IMR-90 (cell line): ENCODE results near the gene ATG2A. TPM values are rescaled to one million over a fixed set of nuclear protein-coding genes. Genes with fewer than 3 reads are reported as not detected.

ENCODE experiments used
- ATAC-seq: fragments of 200-7000 bp; cut with Tn5 transposase; 2 replicates; pipeline ENCODE4 v1.9.1; 2020; ENCODE audit warnings: low read depth, mild to moderate bottlenecking, moderate library complexity
- BruUV-seq: library from RNA; stranded (reverse); fragments of 400-500 nt; replicated peaks from 2 replicates; lab custom pipeline; 2021; lab: Mats Ljungman, UMichigan
- CTCF ChIA-PET: fragments of 300-600 bp; formaldehyde crosslinking; extraction: SDS; loops from one replicate; lab custom pipeline; 2021; ENCODE audit warnings: antibody characterized with exemption; lab: Yijun Ruan, JAX
- POLR2A ChIA-PET: fragments of 300-600 bp; sonication (Branson Sonifier 250); formaldehyde crosslinking; loops from one replicate; lab custom pipeline; 2022; ENCODE audit warnings: antibody characterized with exemption; ENCODE audit not compliant: unreplicated experiment; lab: Charles Lee
- DNase-seq: peaks from one replicate; pipeline ENCODE4 v3.0.0; 2013
- H2AFZ ChIP-seq: replicated peaks from 2 replicates; pipeline ENCODE3; 2013; ENCODE audit warnings: low read length, mild to moderate bottlenecking; ENCODE audit not compliant: poor library complexity
- H2AK5ac ChIP-seq: 2 replicates; pipeline ENCODE4 v1.6.1; 2013; ENCODE audit warnings: low read depth, low read length, inconsistent platforms
- H2AK9ac ChIP-seq: replicated peaks from 2 replicates; pipeline ENCODE3; 2013; ENCODE audit warnings: mild to moderate bottlenecking, low read depth, low read length, moderate library complexity; ENCODE audit not compliant: poor library complexity
- H2BK120ac ChIP-seq: 2 replicates; pipeline ENCODE4 v1.6.1; 2013; ENCODE audit warnings: low read depth, low read length, inconsistent platforms
- H2BK15ac ChIP-seq: 3 replicates; pipeline ENCODE4 v1.6.1; 2013; ENCODE audit warnings: low read depth, low read length, inconsistent platforms
- H2BK20ac ChIP-seq: 2 replicates; pipeline ENCODE4 v1.6.1; 2013; ENCODE audit warnings: low read depth, mild to moderate bottlenecking, inconsistent platforms, low read length, moderate library complexity
- H2BK5ac ChIP-seq: 2 replicates; pipeline ENCODE4 v1.6.1; 2013; ENCODE audit warnings: mild to moderate bottlenecking, low read depth, low read length, inconsistent platforms; ENCODE audit not compliant: poor library complexity, severe bottlenecking
- H3K14ac ChIP-seq: replicated peaks from 2 replicates; pipeline ENCODE4 v1.6.1; 2013; ENCODE audit warnings: low read depth, low read length, inconsistent platforms
- H3K18ac ChIP-seq: 2 replicates; pipeline ENCODE4 v1.6.1; 2013; ENCODE audit warnings: low read depth, low read length, control low read depth
- H3K23ac ChIP-seq: 2 replicates; pipeline ENCODE4 v1.6.1; 2013; ENCODE audit warnings: low read depth, low read length, inconsistent platforms
- H3K27ac ChIP-seq: 2 replicates; pipeline ENCODE4 v1.5.1; 2013; ENCODE audit warnings: mild to moderate bottlenecking, control low read depth, low read length; ENCODE audit not compliant: insufficient read depth
- H3K27me3 ChIP-seq: 2 replicates; pipeline ENCODE4 v1.6.1; 2013; ENCODE audit warnings: low read length; ENCODE audit not compliant: control insufficient read depth, insufficient read depth
- H3K36me3 ChIP-seq: 2 replicates; pipeline ENCODE4 v1.6.1; 2013; ENCODE audit warnings: low read length, mixed read lengths; ENCODE audit not compliant: control insufficient read depth, insufficient read depth
- H3K4ac ChIP-seq: 2 replicates; pipeline ENCODE4 v1.6.1; 2013; ENCODE audit warnings: low read depth, low read length, inconsistent platforms
- H3K4me1 ChIP-seq: 2 replicates; pipeline ENCODE4 v1.6.1; 2013; ENCODE audit warnings: low read length, mixed read lengths; ENCODE audit not compliant: control insufficient read depth, insufficient read depth
- H3K4me2 ChIP-seq: 2 replicates; pipeline ENCODE4 v1.6.1; 2013; ENCODE audit warnings: low read depth, mild to moderate bottlenecking, control low read depth, low read length, moderate library complexity
- H3K4me3 ChIP-seq: 2 replicates; pipeline ENCODE4 v1.5.1; 2013; ENCODE audit warnings: low read depth, mild to moderate bottlenecking, control low read depth, low read length, moderate library complexity; ENCODE audit not compliant: insufficient read depth
- H3K56ac ChIP-seq: 2 replicates; pipeline ENCODE4 v1.6.1; 2013; ENCODE audit warnings: low read length, inconsistent platforms; ENCODE audit not compliant: insufficient read depth; ENCODE audit errors: extremely low read depth
- H3K79me1 ChIP-seq, 2 experiments: 2 replicates each; pipeline ENCODE4 v1.6.1; 2013; ENCODE audit warnings: low read length in 2 of 2, inconsistent platforms in 1 of 2, low read depth in 1 of 2
- H3K9ac ChIP-seq: 2 replicates; pipeline ENCODE4 v1.6.1; 2013; ENCODE audit warnings: low read depth, low read length, control low read depth
- H3K9me1 ChIP-seq: 2 replicates; pipeline ENCODE4 v1.6.1; 2013; ENCODE audit warnings: low read length, inconsistent platforms; ENCODE audit not compliant: insufficient read depth
- H3K9me3 ChIP-seq: 2 replicates; pipeline ENCODE4 v1.6.1; 2013; ENCODE audit warnings: low read length; ENCODE audit not compliant: control insufficient read depth, insufficient read depth
- H4K20me1 ChIP-seq: 2 replicates; pipeline ENCODE4 v1.6.1; 2013; ENCODE audit warnings: low read length, inconsistent platforms; ENCODE audit not compliant: insufficient read depth
- H4K5ac ChIP-seq: 2 replicates; pipeline ENCODE4 v1.6.1; 2013; ENCODE audit warnings: mild to moderate bottlenecking, low read depth, low read length, control low read depth
- H4K8ac ChIP-seq, 2 experiments: 2 replicates each; pipeline ENCODE4 v1.6.1; 2013; ENCODE audit warnings: low read depth in 2 of 2, low read length in 2 of 2, control low read depth in 1 of 2, inconsistent platforms in 1 of 2
- H4K91ac ChIP-seq: 2 replicates; pipeline ENCODE4 v1.6.1; 2013; ENCODE audit warnings: low read depth, low read length, inconsistent platforms; ENCODE audit not compliant: insufficient read depth
- BHLHE40 ChIP-seq: fragments of 150-350 bp; IDR thresholded peaks from 2 replicates; pipeline ENCODE4 v1.6.1; 2016; ENCODE audit warnings: mild to moderate bottlenecking, low read depth, low read length
- CEBPB ChIP-seq: IDR thresholded peaks from 2 replicates; pipeline ENCODE4 v1.6.1; 2012; ENCODE audit warnings: low read depth, low read length, improper control_type of control experiment
- CHD1 ChIP-seq: IDR thresholded peaks from 2 replicates; pipeline ENCODE4 v1.6.1; 2012; ENCODE audit warnings: low read depth, low read length, improper control_type of control experiment
- FOS ChIP-seq: fragments of 150-350 bp; IDR thresholded peaks from 2 replicates; pipeline ENCODE4 v1.6.1; 2016; ENCODE audit warnings: low read depth, low read length
- MAFK ChIP-seq: IDR thresholded peaks from 2 replicates; pipeline ENCODE4 v1.6.1; 2012; ENCODE audit warnings: low read depth, low read length, improper control_type of control experiment
- MAZ ChIP-seq: IDR thresholded peaks from 2 replicates; pipeline ENCODE4 v1.6.1; 2012; ENCODE audit warnings: low read depth, mild to moderate bottlenecking, low read length, improper control_type of control experiment, moderate library complexity, borderline replicate concordance
- MXI1 ChIP-seq: IDR thresholded peaks from 2 replicates; pipeline ENCODE4 v1.6.1; 2012; ENCODE audit warnings: low read depth, mild to moderate bottlenecking, low read length, moderate library complexity, borderline replicate concordance
- NFE2L2 ChIP-seq: fragments of 150-350 bp; IDR thresholded peaks from 2 replicates; pipeline ENCODE4 v1.6.1; 2016; ENCODE audit warnings: low read depth, mild to moderate bottlenecking, low read length
- POLR2A ChIP-seq: IDR thresholded peaks from 2 replicates; pipeline ENCODE4 v1.6.1; 2012; ENCODE audit warnings: mild to moderate bottlenecking, low read depth, low read length
- RAD21 ChIP-seq: IDR thresholded peaks from 2 replicates; pipeline ENCODE4 v1.6.1; 2012; ENCODE audit warnings: low read length, improper control_type of control experiment
- RCOR1 ChIP-seq: IDR thresholded peaks from 2 replicates; pipeline ENCODE4 v1.6.1; 2012; ENCODE audit warnings: mild to moderate bottlenecking, low read length, improper control_type of control experiment; ENCODE audit not compliant: insufficient replicate concordance
- RFX5 ChIP-seq: IDR thresholded peaks from 2 replicates; pipeline ENCODE4 v1.8.0; 2012; ENCODE audit warnings: low read depth, mild to moderate bottlenecking, low read length, moderate library complexity
- SMC3 ChIP-seq: fragments of 150-350 bp; IDR thresholded peaks from 2 replicates; pipeline ENCODE4 v1.6.1; 2016; ENCODE audit warnings: low read depth, mild to moderate bottlenecking, antibody characterized with exemption, low read length, moderate library complexity
- WGBS, 2 experiments: methylation state at CpG; one replicate each; pipeline versions ENCODE4 v1.1.5 to v1.1.7; 2013; ENCODE audit warnings: missing lambda C conversion rate in 2 of 2; ENCODE audit not compliant: insufficient read length in 1 of 2; ENCODE audit errors: extremely low coverage in 2 of 2; 5-methylcytosine and 5-hydroxymethylcytosine counted together
- dilution Hi-C: fragments of 300-500 bp; cut with HindIII; formaldehyde crosslinking; loops from one replicate; pipeline ENCODE4 v1.14.3; 2018; ENCODE audit warnings: low sequenced_read_pairs; ENCODE audit not compliant: unreplicated experiment
- in situ Hi-C: fragments of 300-500 bp; cut with MboI; formaldehyde crosslinking; loops from 3 replicates; pipeline ENCODE4 v1.14.3; 2019; ENCODE audit warnings: low sequenced_read_pairs, inconsistent platforms, mixed read lengths
- intact Hi-C: fragments of 100-400 bp; cut with micrococcal nuclease; formaldehyde crosslinking; loops from 2 replicates; pipeline ENCODE4 v1.10.0; 2022
- polyA plus RNA-seq, 3 experiments: library from polyadenylated mRNA; depleted of rRNA; stranded (reverse); fragments of >200 nt; gene quantifications; 2 replicates each; pipeline ENCODE4 v1.2.3, GENCODE V29; 2012; ENCODE audit warnings: low replicate concordance in 1 of 3
- total RNA-seq: library from RNA; depleted of rRNA; stranded (reverse); fragments of >200 nt; gene quantifications from 2 replicates; pipeline ENCODE4 v1.2.3, GENCODE V29; 2012
- TF ChIP-seq, protein P1 (sequence below): conservative IDR thresholded peaks from 2 replicates; pipeline ENCODE4 v1.5.1; 2012; ENCODE audit warnings: mild to moderate bottlenecking, low read depth, low read length, improper control_type of control experiment
- TF ChIP-seq, protein P2 (sequence below): fragments of 150-350 bp; IDR thresholded peaks from 2 replicates; pipeline ENCODE4 v1.6.1; 2017; ENCODE audit warnings: mild to moderate bottlenecking, antibody characterized with exemption, low read length, low read depth

The ATG2A gene
- total and polyA plus RNA-seq, 2 of the 4 experiments (the other 2 are of a cell fraction): 3.2 to 10.5 TPM

DNA sequence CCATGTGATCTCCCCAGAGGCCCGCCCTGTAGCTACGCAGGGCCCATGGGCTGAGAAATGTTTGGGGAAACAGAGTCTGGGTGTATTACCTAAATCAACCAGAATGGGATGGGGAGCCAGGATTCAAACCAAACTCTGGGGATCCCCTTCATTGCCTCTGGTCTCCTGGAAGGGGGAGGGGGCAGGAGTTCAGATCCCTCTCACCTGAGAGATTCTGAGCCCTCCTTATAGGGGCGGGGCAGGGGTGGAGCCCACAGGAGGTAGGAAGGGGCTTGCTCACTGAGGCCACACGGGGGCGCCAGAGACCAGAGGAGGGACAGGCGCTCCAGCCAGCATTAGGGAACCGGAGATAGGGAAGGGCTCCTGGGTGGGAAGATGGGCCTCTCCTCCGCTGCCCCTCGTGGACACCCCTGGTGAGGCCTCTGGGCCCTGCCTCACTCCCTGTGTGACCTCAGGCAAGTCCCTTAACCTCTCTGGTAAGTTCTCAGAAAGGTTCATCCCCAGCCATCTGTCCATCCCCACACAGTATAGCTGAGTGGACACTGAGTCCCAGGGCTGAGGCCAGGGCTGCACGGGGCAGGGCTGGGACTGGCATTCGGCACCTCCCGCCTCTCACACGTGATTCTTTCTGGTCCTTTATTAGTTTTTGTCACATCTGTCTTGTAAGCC lies 69.9 kb downstream of the ATG2A start:
- no peaks in the 10 kb centered on the region for H4K20me1 ChIP-seq
- in situ Hi-C loops: loop anchor here (5.0 to 10.0 kb wide), 2 partner anchors 45 to 158 kb away; no protein-coding TSS in a partner anchor
- H3K36me3 ChIP-seq: no peaks in the 10 kb centered on the region
- peak overlapping the region; percentile 2 for H2BK5ac ChIP-seq
- DNase-seq: peak; percentile 80
- 8% methylated on average over 2 of the region's 13 CpGs; no CpG with 5 or more reads in 1 of the 2 experiments for WGBS, 2 experiments
- no peak overlapping the region for H3K56ac ChIP-seq
- ATAC-seq: peak; percentile 84
- H3K79me1 ChIP-seq: peaks cover 0 to 28% of the 10 kb centered on the region in 2 experiments; a peak in 3 of 4 replicates
- no peak overlapping the region for H3K4me3 ChIP-seq
- H2BK20ac ChIP-seq: peak overlapping the region; percentile 69; the same call in 1 of the 2 replicates
- H3K27me3 ChIP-seq: no peaks in the 10 kb centered on the region
- BruUV-seq: no TSS peak
- H3K23ac ChIP-seq: 0 out of 2 replicates have a peak overlapping the region, but pooled peaks have one; percentile 4
- peak overlapping the region; percentile 60; the same call in 1 of the 3 replicates for H2BK15ac ChIP-seq
- peak overlapping the region; percentile 78 for H2AK5ac ChIP-seq
- H2BK120ac ChIP-seq: peak overlapping the region; percentile 56; the same call in 1 of the 2 replicates
- H3K9me3 ChIP-seq: no peaks in the 10 kb centered on the region
- H3K9me1 ChIP-seq: no peaks in the 10 kb centered on the region
- no peak overlapping the region for H3K9ac ChIP-seq
- CTCF ChIA-PET: interaction anchor here (0.6 to 3.3 kb wide), 9 partner anchors 31 to 167 kb away, joined by 3 to 15 read pairs (median 5); partner anchors contain the start of genes ARL2, BATF2 and EHD1
- H3K4ac ChIP-seq: peak overlapping the region; percentile 87
- peak overlapping the region in 1 of 2 experiments; percentile 76; a peak in 2 of 4 replicates for H4K8ac ChIP-seq
- peak overlapping the region; percentile 67 for H4K91ac ChIP-seq
- no peak overlapping the region for H3K18ac ChIP-seq
- H3K4me2 ChIP-seq: no peak overlapping the region
- intact Hi-C loops: loop anchor here (1.0 to 5.0 kb wide), 6 partner anchors 30 to 264 kb away; partner anchors contain the start of genes BATF2, PPP2R5B and TM7SF2
- H4K5ac ChIP-seq: peak overlapping the region; percentile 87
- peak overlapping the region; percentile 80 for H2AK9ac ChIP-seq
- H3K4me1 ChIP-seq: peaks cover 20% of the 10 kb centered on the region
- H3K14ac ChIP-seq: no peak overlapping the region; the same call in 1 of the 2 replicates
- peak overlapping the region; percentile 95 for H2AFZ ChIP-seq
- no peak overlapping the region for H3K27ac ChIP-seq
- POLR2A ChIA-PET: no interaction called here
- dilution Hi-C loops: no loop called here
- TF ChIP-seq RCOR1 (no peak), RAD21 (peak; percentile 98), POLR2A (peak; percentile 61), RFX5 (no peak), SMC3 (peak; percentile 86), CHD1 (no peak), MAZ (peak; percentile 83), BHLHE40 (no peak), NFE2L2 (no peak), CEBPB (no peak), MXI1 (no peak), MAFK (no peak), FOS (no peak)
- TF ChIP-seq, protein P1, sequence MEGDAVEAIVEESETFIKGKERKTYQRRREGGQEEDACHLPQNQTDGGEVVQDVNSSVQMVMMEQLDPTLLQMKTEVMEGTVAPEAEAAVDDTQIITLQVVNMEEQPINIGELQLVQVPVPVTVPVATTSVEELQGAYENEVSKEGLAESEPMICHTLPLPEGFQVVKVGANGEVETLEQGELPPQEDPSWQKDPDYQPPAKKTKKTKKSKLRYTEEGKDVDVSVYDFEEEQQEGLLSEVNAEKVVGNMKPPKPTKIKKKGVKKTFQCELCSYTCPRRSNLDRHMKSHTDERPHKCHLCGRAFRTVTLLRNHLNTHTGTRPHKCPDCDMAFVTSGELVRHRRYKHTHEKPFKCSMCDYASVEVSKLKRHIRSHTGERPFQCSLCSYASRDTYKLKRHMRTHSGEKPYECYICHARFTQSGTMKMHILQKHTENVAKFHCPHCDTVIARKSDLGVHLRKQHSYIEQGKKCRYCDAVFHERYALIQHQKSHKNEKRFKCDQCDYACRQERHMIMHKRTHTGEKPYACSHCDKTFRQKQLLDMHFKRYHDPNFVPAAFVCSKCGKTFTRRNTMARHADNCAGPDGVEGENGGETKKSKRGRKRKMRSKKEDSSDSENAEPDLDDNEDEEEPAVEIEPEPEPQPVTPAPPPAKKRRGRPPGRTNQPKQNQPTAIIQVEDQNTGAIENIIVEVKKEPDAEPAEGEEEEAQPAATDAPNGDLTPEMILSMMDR: peak; percentile 97
- TF ChIP-seq, protein P2, sequence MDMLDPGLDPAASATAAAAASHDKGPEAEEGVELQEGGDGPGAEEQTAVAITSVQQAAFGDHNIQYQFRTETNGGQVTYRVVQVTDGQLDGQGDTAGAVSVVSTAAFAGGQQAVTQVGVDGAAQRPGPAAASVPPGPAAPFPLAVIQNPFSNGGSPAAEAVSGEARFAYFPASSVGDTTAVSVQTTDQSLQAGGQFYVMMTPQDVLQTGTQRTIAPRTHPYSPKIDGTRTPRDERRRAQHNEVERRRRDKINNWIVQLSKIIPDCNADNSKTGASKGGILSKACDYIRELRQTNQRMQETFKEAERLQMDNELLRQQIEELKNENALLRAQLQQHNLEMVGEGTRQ: no peak
